ENCODE data around the gene PYGM.

PYGM gene

GRCh38 chr11:64752175-64752970, 7.4 kb downstream of the PYGM start:
- no peak for DNase-seq (ENCODE audit: insufficient read length, low spot score)
- TF ChIP-seq CTCF (IDR thresholded peaks at IDR 0.05; ENCODE audit: insufficient read depth, missing control alignments): no peak
- no peak for FAIRE-seq

- DNase-seq (ENCODE audit: insufficient read length, low spot score): no peak
- no peak for FAIRE-seq
- TF ChIP-seq CTCF (IDR thresholded peaks at IDR 0.05; ENCODE audit: insufficient read depth, missing control alignments): no peak
Observed at GRCh38 chr11:64751580-64751979, 8.2 kb downstream of the PYGM start.

DNA sequence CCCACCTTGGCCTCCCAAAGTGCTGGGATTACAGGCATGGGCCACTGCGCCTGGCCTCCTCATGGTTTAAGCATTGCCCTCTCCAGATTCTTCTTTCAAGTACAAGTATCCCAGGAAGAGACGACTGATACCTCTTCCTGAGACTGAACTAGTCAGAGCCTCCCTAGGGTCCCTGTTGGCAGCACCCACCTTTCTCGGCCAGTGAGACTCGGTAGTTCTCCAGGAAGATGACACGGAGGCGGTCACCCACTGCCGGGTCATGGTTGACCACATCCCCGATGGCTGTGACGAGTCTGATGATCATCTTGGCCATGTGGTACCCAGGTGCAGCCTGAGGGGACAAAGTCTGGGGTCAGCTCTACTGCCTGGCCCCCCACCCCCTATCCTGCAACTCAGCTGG, 8.6 kb downstream of the PYGM start:
- no peak for TF ChIP-seq CTCF (IDR thresholded peaks at IDR 0.05; ENCODE audit: insufficient read depth, missing control alignments)
- FAIRE-seq (no peak), DNase-seq (ENCODE audit: insufficient read length, low spot score) (no peak)

DNA sequence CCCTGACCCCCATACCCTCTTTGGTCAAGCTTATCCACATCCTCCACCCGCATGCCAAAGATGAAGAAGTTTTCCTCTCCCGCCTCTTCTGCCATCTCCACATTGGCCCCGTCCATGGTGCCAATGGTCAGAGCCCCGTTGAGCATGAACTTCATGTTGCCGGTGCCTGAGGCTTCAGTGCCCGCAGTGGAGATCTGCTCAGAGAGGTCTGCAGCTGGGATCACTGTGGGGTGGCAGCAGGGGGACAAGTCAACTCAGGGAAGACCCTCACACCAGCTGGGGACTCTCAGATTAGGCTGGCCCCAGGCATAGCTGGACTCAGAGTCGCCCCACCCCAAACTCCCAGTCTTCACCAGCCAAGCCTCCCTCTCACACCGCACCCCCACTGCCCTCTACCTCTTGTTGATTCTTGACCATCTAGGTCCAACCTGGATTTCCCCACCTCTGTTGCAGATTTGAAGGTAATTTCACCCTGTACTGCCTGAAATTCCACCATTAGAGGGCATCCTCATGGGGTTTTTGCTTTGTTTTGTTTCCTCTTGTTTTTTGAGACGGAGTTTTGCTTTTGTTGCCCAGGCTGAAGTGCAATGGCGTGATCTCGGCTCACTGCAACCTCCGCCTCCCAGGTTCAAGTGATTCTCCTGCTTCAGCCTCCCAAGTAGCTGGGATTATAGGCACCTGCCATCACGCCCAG, 9.3 kb downstream of the PYGM start:
- FAIRE-seq (no peak), DNase-seq (ENCODE audit: insufficient read length, low spot score) (no peak)
- no peak for TF ChIP-seq CTCF (IDR thresholded peaks at IDR 0.05; ENCODE audit: insufficient read depth, missing control alignments)

DNA sequence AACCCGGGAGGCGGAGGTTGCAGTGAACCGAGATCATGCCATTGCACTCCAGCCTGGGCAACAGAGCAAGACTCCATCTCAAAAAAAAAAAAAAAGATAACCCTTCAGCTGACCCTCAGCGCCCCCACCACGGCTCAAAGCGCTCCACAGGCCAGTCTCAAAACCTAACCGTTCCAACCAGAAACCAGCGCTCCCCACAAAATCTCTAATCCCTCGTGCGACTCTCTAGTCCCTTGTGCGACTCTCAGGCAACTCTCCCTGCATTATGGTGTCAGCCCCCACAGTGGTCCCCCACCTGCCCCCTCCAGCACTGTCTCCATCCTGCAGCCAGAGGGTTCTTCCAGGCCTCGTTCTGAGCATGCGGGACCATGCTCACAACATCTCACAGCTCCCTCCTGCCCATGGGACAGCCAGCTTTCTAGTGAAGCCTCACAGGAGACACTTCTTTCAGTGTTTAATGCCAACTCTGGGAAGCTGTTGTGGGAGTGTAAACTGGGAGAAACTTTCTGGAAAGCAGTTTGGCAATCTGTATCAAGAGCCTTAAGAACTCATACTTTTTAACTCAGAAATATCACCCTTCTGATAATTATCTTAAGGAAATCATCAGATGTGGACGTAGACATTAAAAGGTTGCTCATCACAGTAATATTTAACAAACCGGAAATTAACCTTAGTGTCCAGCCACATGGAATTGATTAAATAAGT, 11.7 kb downstream of the PYGM start:
- DNase-seq (ENCODE audit: insufficient read length, low spot score) (no peak), FAIRE-seq (no peak)
- TF ChIP-seq CTCF (IDR thresholded peaks at IDR 0.05; ENCODE audit: insufficient read depth, missing control alignments): no peak

DNA sequence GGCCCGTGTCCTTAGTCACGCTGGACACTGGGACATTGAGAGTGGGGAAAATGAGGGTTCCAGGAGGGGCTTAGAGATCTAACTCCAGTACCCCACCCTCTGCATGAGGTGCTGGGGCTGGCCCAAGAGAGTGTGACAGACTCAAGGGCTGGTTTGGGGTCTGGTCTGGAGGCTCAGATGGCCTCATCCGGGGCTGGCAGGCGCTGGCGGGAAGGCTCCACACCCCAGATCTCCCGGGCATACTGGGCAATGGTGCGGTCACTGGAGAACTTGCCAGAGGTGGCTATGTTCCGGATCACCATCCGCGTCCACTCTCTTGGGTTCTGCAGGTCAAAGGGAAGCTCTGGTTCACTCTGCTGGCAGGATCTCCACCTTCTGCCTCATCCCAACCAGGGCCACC, 13.3 kb downstream of the PYGM start:
- DNase-seq (ENCODE audit: insufficient read length, low spot score) (no peak), FAIRE-seq (no peak)
- TF ChIP-seq CTCF (IDR thresholded peaks at IDR 0.05; ENCODE audit: insufficient read depth, missing control alignments): no peak
